Liver (tissue), 9 donors: Measurements from ENCODE around the gene BGLAP. TPM values are rescaled to one million over a fixed set of nuclear protein-coding genes. Genes with fewer than 3 reads are reported as not detected.

Source experiments
- DNase-seq: peaks from one replicate; pipeline ENCODE4 v3.0.0-alpha.2; 2017; ENCODE audit warnings: low spot score
- H3K27ac ChIP-seq, 2 donors: one replicate each; pipeline ENCODE4 v1.7.0; 2013; ENCODE audit warnings: inconsistent platforms in 2 of 2, low read length in 2 of 2, control low read depth in 1 of 2, low read depth in 1 of 2, mild to moderate bottlenecking in 1 of 2
- H3K27me3 ChIP-seq, 4 donors: one replicate each; pipeline versions ENCODE4 v1.6.1 to v1.7.0; 2013; ENCODE audit warnings: low read length in 3 of 4, inconsistent platforms in 1 of 4, mild to moderate bottlenecking in 1 of 4, moderate library complexity in 1 of 4; ENCODE audit not compliant: control insufficient read depth in 4 of 4, insufficient read depth in 4 of 4
- H3K36me3 ChIP-seq, 4 donors: one replicate each; pipeline versions ENCODE4 v1.6.1 to v1.7.0; 2013; ENCODE audit warnings: low read length in 3 of 4, mild to moderate bottlenecking in 3 of 4, low read depth in 1 of 4, moderate library complexity in 1 of 4; ENCODE audit not compliant: control insufficient read depth in 4 of 4, insufficient read depth in 3 of 4
- H3K4me1 ChIP-seq, 4 donors: one replicate each; pipeline versions ENCODE4 v1.6.1 to v1.7.0; 2013; ENCODE audit warnings: low read length in 3 of 4, mild to moderate bottlenecking in 3 of 4, moderate library complexity in 1 of 4; ENCODE audit not compliant: control insufficient read depth in 4 of 4, insufficient read depth in 4 of 4
- H3K4me3 ChIP-seq, 3 donors: one replicate each; pipeline versions ENCODE4 v1.6.1 to v1.7.0; 2013; ENCODE audit warnings: low read length in 3 of 3, control low read depth in 1 of 3, low read depth in 1 of 3, mild to moderate bottlenecking in 1 of 3
- H3K9ac ChIP-seq, 2 donors: one replicate each; pipeline ENCODE4 v1.7.0; 2013; ENCODE audit warnings: low read length in 2 of 2, mild to moderate bottlenecking in 2 of 2, moderate library complexity in 2 of 2, control low read depth in 1 of 2, low read depth in 1 of 2
- H3K9me3 ChIP-seq, 4 donors: one replicate each; pipeline versions ENCODE4 v1.6.1 to v1.7.0; 2013; ENCODE audit warnings: low read length in 3 of 4; ENCODE audit not compliant: control insufficient read depth in 4 of 4
- ATF3 ChIP-seq: IDR thresholded peaks from 2 replicates; pipeline ENCODE4 v1.6.1; 2016; ENCODE audit warnings: antibody characterized with exemption
- EGR1 ChIP-seq, 2 donors: IDR thresholded peaks; 2 replicates each; pipeline ENCODE4 v1.6.1; 2016 to 2018; ENCODE audit warnings: antibody characterized with exemption in 2 of 2, low read depth in 2 of 2
- FOXA1 ChIP-seq: IDR thresholded peaks from 2 replicates; pipeline ENCODE4 v1.6.1; 2016; ENCODE audit warnings: antibody characterized with exemption
- FOXA2 ChIP-seq: IDR thresholded peaks from 2 replicates; pipeline ENCODE4 v1.6.1; 2016; ENCODE audit warnings: antibody characterized with exemption
- GABPA ChIP-seq, 2 donors: IDR thresholded peaks in 1 of 2; conservative IDR thresholded peaks in 1 of 2; 2 replicates each; pipeline ENCODE4 v1.6.1; 2016; ENCODE audit warnings: antibody characterized with exemption in 2 of 2, mild to moderate bottlenecking in 1 of 2, moderate library complexity in 1 of 2
- HNF4A ChIP-seq, 2 donors: conservative IDR thresholded peaks; 2 replicates each; pipeline ENCODE4 v1.6.1; 2016; ENCODE audit warnings: antibody characterized with exemption in 2 of 2, mild to moderate bottlenecking in 2 of 2
- HNF4G ChIP-seq: IDR thresholded peaks from 2 replicates; pipeline ENCODE4 v1.6.1; 2016; ENCODE audit warnings: antibody characterized with exemption
- JUND ChIP-seq, 2 donors: IDR thresholded peaks; 2 replicates each; pipeline ENCODE4 v1.6.1; 2016; ENCODE audit warnings: antibody characterized with exemption in 2 of 2
- MAX ChIP-seq: IDR thresholded peaks from 2 replicates; pipeline ENCODE4 v1.6.1; 2016; ENCODE audit warnings: antibody characterized with exemption
- NR2F2 ChIP-seq: IDR thresholded peaks from 2 replicates; pipeline ENCODE4 v1.6.1; 2016; ENCODE audit warnings: antibody characterized with exemption
- RAD21 ChIP-seq, 2 donors: IDR thresholded peaks; 2 replicates each; pipeline ENCODE4 v1.6.1; 2016; ENCODE audit warnings: antibody characterized with exemption in 2 of 2, mild to moderate bottlenecking in 2 of 2
- REST ChIP-seq: IDR thresholded peaks from 2 replicates; pipeline ENCODE4 v1.6.1; 2016; ENCODE audit warnings: antibody characterized with exemption, mild to moderate bottlenecking
- RXRA ChIP-seq, 2 donors: IDR thresholded peaks; 2 replicates each; pipeline ENCODE4 v1.6.1; 2017 to 2018; ENCODE audit warnings: antibody characterized with exemption in 2 of 2, mild to moderate bottlenecking in 1 of 2
- SP1 ChIP-seq: IDR thresholded peaks from 2 replicates; pipeline ENCODE4 v1.6.1; 2018; ENCODE audit warnings: antibody characterized with exemption, mild to moderate bottlenecking
- TAF1 ChIP-seq: conservative IDR thresholded peaks from 2 replicates; pipeline ENCODE4 v1.6.1; 2016; ENCODE audit warnings: antibody characterized with exemption, mild to moderate bottlenecking
- YY1 ChIP-seq: IDR thresholded peaks from 2 replicates; pipeline ENCODE4 v1.6.1; 2016; ENCODE audit warnings: antibody characterized with exemption, mild to moderate bottlenecking
- ZBTB33 ChIP-seq: IDR thresholded peaks from 2 replicates; pipeline ENCODE4 v1.6.1; 2016; ENCODE audit warnings: antibody characterized with exemption
- WGBS: extraction: QIAGEN DNeasy Blood & Tissue Kit; methylation state at CpG from one replicate; pipeline ENCODE4 v1.1.7; 2013; 5-methylcytosine and 5-hydroxymethylcytosine counted together
- polyA plus RNA-seq, 2 donors: library from polyadenylated mRNA; stranded (reverse) in 1 of 2; unstranded in 1 of 2; fragments of 200-250 nt in 1 of 2; fragments of >200 nt in 1 of 2; fragmentation: Nextera tagmentation in 1 of 2; extraction: Ambion mirVana in 1 of 2; gene quantifications; one replicate each; pipeline versions ENCODE4 v1.2.1 to v1.2.3, GENCODE V29; 2013 to 2015
- total RNA-seq, 2 donors: library from RNA; depleted of rRNA; stranded (reverse); fragments of >200 nt; gene quantifications; one replicate each; pipeline ENCODE4 v1.2.3, GENCODE V29; 2014
- donor health status: healthy.
- donor health status: healthy.
- donor health status: healthy.
- donor health status: healthy.
- donor health status: healthy.

Gene BGLAP
- total and polyA plus RNA-seq, 4 donors, result 0.06 to 0.75 (median 0.28) TPM; not detected in 1

- Histone ChIP-seq H3K4me1 (peaks cover 0 to 10% (median 2%) of the 10 kb centered on the region in 4 donors), H3K9ac (no peak overlapping the region), H3K27ac (no peak overlapping the region), H3K9me3 (no peaks in the 10 kb centered on the region), H3K4me3 (no peak overlapping the region), H3K27me3 (no peaks in the 10 kb centered on the region), H3K36me3 (peaks cover 0 to 31% (median 18%) of the 10 kb centered on the region in 4 donors)
- TF ChIP-seq ATF3 (no peak), TAF1 (no peak), HNF4A (conservative IDR thresholded peaks at IDR 0.05) (no peak), JUND (IDR thresholded peaks at IDR 0.05) (no peak), NR2F2 (no peak), HNF4G (no peak), FOXA1 (no peak), EGR1 (IDR thresholded peaks at IDR 0.05; ENCODE audit: low read depth in 2 of 2) (no peak), FOXA2 (no peak), RAD21 (IDR thresholded peaks at IDR 0.05) (no peak)
- DNase-seq, result no peak
- 88% methylated on average over 4 of the region's 4 CpGs for WGBS
These were observed 15.2 kb upstream of the BGLAP start for GRCh38 chr1:156226782-156227181.

GRCh38 chr1:156228501-156228900 lies 13.5 kb upstream of the BGLAP start:
- Histone ChIP-seq H3K27me3 (no peaks in the 10 kb centered on the region), H3K36me3 (peaks cover 0 to 21% (median 12%) of the 10 kb centered on the region in 4 donors), H3K9me3 (no peaks in the 10 kb centered on the region), H3K9ac (no peak overlapping the region), H3K4me3 (no peak overlapping the region), H3K27ac (no peak overlapping the region), H3K4me1 (peaks cover 0 to 5% (median 2%) of the 10 kb centered on the region in 4 donors)
- 90% methylated on average over 7 of the region's 7 CpGs for WGBS
- TF ChIP-seq FOXA2 (no peak), ATF3 (no peak), ZBTB33 (no peak), HNF4A (conservative IDR thresholded peaks at IDR 0.05) (no peak), TAF1 (no peak)
- DNase-seq, result no peak

- Histone ChIP-seq H3K36me3 (peaks cover 3 to 26% (median 13%) of the 10 kb centered on the region in 4 donors), H3K9me3 (no peaks in the 10 kb centered on the region), H3K27me3 (no peaks in the 10 kb centered on the region), H3K4me1 (peaks cover 0 to 4% (median under 1%) of the 10 kb centered on the region in 4 donors), H3K9ac (no peak overlapping the region), H3K27ac (no peak overlapping the region), H3K4me3 (no peak overlapping the region)
- DNase-seq, result no peak
- 93% methylated on average over 11 of the region's 11 CpGs for WGBS
- TF ChIP-seq YY1 (no peak), ATF3 (no peak), ZBTB33 (no peak), HNF4A (conservative IDR thresholded peaks at IDR 0.05) (no peak), REST (no peak), SP1 (no peak), HNF4G (no peak), FOXA2 (no peak), RXRA (IDR thresholded peaks at IDR 0.05) (no peak), MAX (no peak), GABPA (IDR thresholded peaks at IDR 0.05 in 1 of 2, conservative IDR thresholded peaks at IDR 0.05 in 1 of 2) (no peak), TAF1 (no peak), EGR1 (IDR thresholded peaks at IDR 0.05; ENCODE audit: low read depth in 2 of 2) (no peak), JUND (IDR thresholded peaks at IDR 0.05) (no peak)
These were observed 12.0 kb upstream of the BGLAP start for GRCh38 chr1:156229809-156230472.
